PC-3 (cell line): Measurements from ENCODE around the gene NRG3.

Experiments used
- CTCF ChIP-seq: fragments of 300-600 bp; sonication (generic); conservative IDR thresholded peaks from 2 replicates; pipeline ENCODE4 v1.5.1; 2017; ENCODE audit warnings: antibody characterized with exemption, low read depth, mild to moderate bottlenecking, low read length
- EZH2 ChIP-seq: fragments of 300-600 bp; sonication (generic); IDR thresholded peaks from one replicate; pipeline ENCODE4 v1.6.1; 2017; ENCODE audit warnings: antibody characterized with exemption, mild to moderate bottlenecking, low read length; ENCODE audit not compliant: unreplicated experiment
- EZH2phosphoT487 ChIP-seq: fragments of 300-600 bp; sonication (generic); IDR thresholded peaks from 2 replicates; pipeline ENCODE4 v1.6.1; 2018; ENCODE audit warnings: mild to moderate bottlenecking, antibody characterized with exemption, low read length, borderline replicate concordance

GRCh38 chr10:82267960-82268359 lies 393.0 kb downstream of the NRG3 start:
- TF ChIP-seq EZH2 (no peak), CTCF (no peak), EZH2phosphoT487 (no peak)
